NCI-H524 (cell line): Measurements from ENCODE around the gene GALNT10.

Source experiments
- DNase-seq, 2 experiments: peaks; one replicate each; lab custom pipeline; 2025; lab: John Stamatoyannopoulos, UW

Gene GALNT10

GRCh38 chr5:154234551-154234950 lies 44.0 kb downstream of the GALNT10 start:
- DNase-seq = peak in 1 of 2 experiments; percentile 57

- DNase-seq = peak in 1 of 2 experiments; percentile 40
Observed at GRCh38 chr5:154236011-154236410, 45.5 kb downstream of the GALNT10 start.

- DNase-seq = no peak
Observed at GRCh38 chr5:154236536-154237375, 46.2 kb downstream of the GALNT10 start.

GRCh38 chr5:154237376-154237743 lies 46.8 kb downstream of the GALNT10 start:
- DNase-seq = no peak

- DNase-seq = no peak
Observed at GRCh38 chr5:154237946-154238345, 47.4 kb downstream of the GALNT10 start.

GRCh38 chr5:154238776-154239481 lies 48.4 kb downstream of the GALNT10 start:
- no peak for DNase-seq

GRCh38 chr5:154240595-154240994 lies 50.1 kb downstream of the GALNT10 start:
- no peak for DNase-seq

GRCh38 chr5:154241021-154241420 lies 50.5 kb downstream of the GALNT10 start:
- no peak for DNase-seq

GRCh38 chr5:154242442-154242841 lies 51.9 kb downstream of the GALNT10 start:
- peak; percentile 83 to 92 for DNase-seq

GRCh38 chr5:154242964-154243376 lies 52.4 kb downstream of the GALNT10 start:
- no peak for DNase-seq

GRCh38 chr5:154243736-154244135 lies 53.2 kb downstream of the GALNT10 start:
- DNase-seq = peak in 1 of 2 experiments; percentile 36

GRCh38 chr5:154244476-154244875 lies 53.9 kb downstream of the GALNT10 start:
- DNase-seq = peak; percentile 58 to 89

GRCh38 chr5:154248691-154249090 lies 58.2 kb downstream of the GALNT10 start:
- no peak for DNase-seq

- DNase-seq = peak in 1 of 2 experiments; percentile 46
Observed at GRCh38 chr5:154249826-154250225, 59.3 kb downstream of the GALNT10 start.

- no peak for DNase-seq
Observed at GRCh38 chr5:154251529-154251928, 61.0 kb downstream of the GALNT10 start.

GRCh38 chr5:154253807-154254206 lies 63.3 kb downstream of the GALNT10 start:
- DNase-seq = no peak

GRCh38 chr5:154254896-154255295 lies 64.4 kb downstream of the GALNT10 start:
- no peak for DNase-seq

GRCh38 chr5:154257046-154257445 lies 66.5 kb downstream of the GALNT10 start:
- no peak for DNase-seq

- DNase-seq = no peak
Observed at GRCh38 chr5:154258531-154259217, 68.1 kb downstream of the GALNT10 start.

- DNase-seq = peak; percentile 26 to 58
Observed at GRCh38 chr5:154260224-154260927, 69.8 kb downstream of the GALNT10 start.

- peak; percentile 86 to 87 for DNase-seq
Observed at GRCh38 chr5:154262342-154262741, 71.8 kb downstream of the GALNT10 start.
